ENCODE data around the gene PAPOLA. TPM values are rescaled to one million over a fixed set of nuclear protein-coding genes. Genes with fewer than 3 reads are reported as not detected.

PAPOLA gene
- polyA plus RNA-seq, 4 donors: 58.1 to 182 (median 74.1) TPM

Other genes starting within 250 kb of the PAPOLA start
- gene BDKRB1, start 246.2 kb upstream of the PAPOLA start, polyA plus RNA-seq: 1 to 10 TPM; 1.1 to 4.3 (median 1.7) TPM
- 10 to 100 TPM in 1 of 4 donors, 1 to 10 TPM in 3; 3.8 to 32.0 (median 4.9) TPM for gene ATG2B, start 139.0 kb upstream of the PAPOLA start, polyA plus RNA-seq
- gene GSKIP, start 138.9 kb upstream of the PAPOLA start, polyA plus RNA-seq: 100 to 1,000 TPM in 2 of 4 donors, 10 to 100 TPM in 2; 38.1 to 215 (median 102) TPM
- 1 to 10 TPM; 1.6 to 3.0 (median 1.8) TPM for gene AK7, start 110.3 kb upstream of the PAPOLA start, polyA plus RNA-seq

Data from small intestine (tissue), 4 donors.